Coronary artery (tissue), 2 donors: ENCODE measurements around the gene ATAD5.

Experiments
- DNase-seq: peaks from one replicate; pipeline ENCODE4 v3.0.0-alpha.2; 2017; ENCODE audit warnings: low spot score
- H3K27ac ChIP-seq, 2 donors: fragments of 200-600 bp; sonication (generic); one replicate each; pipeline ENCODE4 v1.5.1; 2016 to 2019
- H3K4me3 ChIP-seq: fragments of 200-600 bp; sonication (generic); 2 replicates; pipeline ENCODE4 v1.5.1; 2016; ENCODE audit warnings: mild to moderate bottlenecking, moderate library complexity
- CTCF ChIP-seq: fragments of 200-600 bp; sonication (generic); IDR thresholded peaks from one replicate; pipeline ENCODE4 v1.5.1; 2019; ENCODE audit warnings: antibody characterized with exemption

ATAD5 gene

GRCh38 chr17:30831663-30832437 is at the start of gene ATAD5:
ATAD5 (plus strand) TSS chr17:30831966; CDS start chr17:30832348, 382 bp downstream.
- TF ChIP-seq CTCF, result no peak
- Histone ChIP-seq H3K4me3 (peak within 1 kb of the TSS; percentile 72), H3K27ac (no peak within 1 kb of the TSS)
- DNase-seq, result peak; percentile 90

- Histone ChIP-seq H3K4me3 (no peak overlapping the region), H3K27ac (no peak overlapping the region)
- DNase-seq, result no peak
- no peak for TF ChIP-seq CTCF
Measured at GRCh38 chr17:30782206-30782605, 49.6 kb upstream of the ATAD5 start.

- Histone ChIP-seq H3K4me3 (no peak overlapping the region), H3K27ac (no peak overlapping the region)
- no peak for TF ChIP-seq CTCF
Measured at GRCh38 chr17:30788918-30789317, 42.8 kb upstream of the ATAD5 start.

GRCh38 chr17:30790279-30790678 is 41.5 kb upstream of the ATAD5 start:
- Histone ChIP-seq H3K4me3 (no peak overlapping the region), H3K27ac (no peak overlapping the region)
- DNase-seq, result no peak
- no peak for TF ChIP-seq CTCF

More at GRCh38 chr17:30788918-30789317, 42.8 kb upstream of the ATAD5 start:
- DNase-seq, result no peak

- no peak for TF ChIP-seq CTCF
- Histone ChIP-seq H3K4me3 (no peak overlapping the region), H3K27ac (no peak overlapping the region)
- no peak for DNase-seq
Measured at GRCh38 chr17:30793282-30793977, 38.3 kb upstream of the ATAD5 start.

- no peak for DNase-seq
- Histone ChIP-seq H3K27ac (no peak overlapping the region), H3K4me3 (no peak overlapping the region)
- no peak for TF ChIP-seq CTCF
Measured at GRCh38 chr17:30794372-30794771, 37.4 kb upstream of the ATAD5 start.

GRCh38 chr17:30796016-30796415 is 35.8 kb upstream of the ATAD5 start:
- Histone ChIP-seq H3K27ac (no peak overlapping the region), H3K4me3 (no peak overlapping the region)
- DNase-seq, result no peak
- no peak for TF ChIP-seq CTCF
